OCI-LY3 (cell line): ENCODE results near the gene SLC38A7.

ENCODE experiments used
- CTCF ChIP-seq: fragments of 200-600, 300-600 bp; sonication (generic); IDR thresholded peaks from 2 replicates; pipeline ENCODE4 v1.5.1; 2014; ENCODE audit warnings: antibody characterized with exemption, low read length, low read depth
- EZH2phosphoT487 ChIP-seq: fragments of 200-600 bp; shearing (Covaris generic); IDR thresholded peaks from 2 replicates; pipeline ENCODE4 v1.6.1; 2018; ENCODE audit warnings: antibody characterized with exemption, mixed run types, low read depth

GRCh38 chr16:58639836-58640235, 44.7 kb downstream of the SLC38A7 start:
- TF ChIP-seq CTCF (no peak), EZH2phosphoT487 (no peak)
